Liver (tissue), 3 donors: ENCODE results near the gene SLC7A14.

Experiments used
- CTCF ChIP-seq: fragments of 150-350 bp; IDR thresholded peaks from 2 replicates; pipeline ENCODE4 v1.5.1; 2017; ENCODE audit warnings: improper control_type of control experiment, low read depth, low read length; ENCODE audit not compliant: missing input control
- EGR1 ChIP-seq, 2 donors: IDR thresholded peaks; 2 replicates each; pipeline ENCODE4 v1.6.1; 2016 to 2018; ENCODE audit warnings: antibody characterized with exemption in 2 of 2, low read depth in 2 of 2
- FOXA1 ChIP-seq: IDR thresholded peaks from 2 replicates; pipeline ENCODE4 v1.6.1; 2016; ENCODE audit warnings: antibody characterized with exemption
- GABPA ChIP-seq, 2 donors: IDR thresholded peaks in 1 of 2; conservative IDR thresholded peaks in 1 of 2; 2 replicates each; pipeline ENCODE4 v1.6.1; 2016; ENCODE audit warnings: antibody characterized with exemption in 2 of 2, mild to moderate bottlenecking in 1 of 2, moderate library complexity in 1 of 2
- NR2F2 ChIP-seq: IDR thresholded peaks from 2 replicates; pipeline ENCODE4 v1.6.1; 2016; ENCODE audit warnings: antibody characterized with exemption
- RAD21 ChIP-seq, 2 donors: IDR thresholded peaks; 2 replicates each; pipeline ENCODE4 v1.6.1; 2016; ENCODE audit warnings: antibody characterized with exemption in 2 of 2, mild to moderate bottlenecking in 2 of 2
- REST ChIP-seq: IDR thresholded peaks from 2 replicates; pipeline ENCODE4 v1.6.1; 2016; ENCODE audit warnings: antibody characterized with exemption, mild to moderate bottlenecking
- RXRA ChIP-seq, 2 donors: IDR thresholded peaks; 2 replicates each; pipeline ENCODE4 v1.6.1; 2017 to 2018; ENCODE audit warnings: antibody characterized with exemption in 2 of 2, mild to moderate bottlenecking in 1 of 2
- SP1 ChIP-seq: IDR thresholded peaks from 2 replicates; pipeline ENCODE4 v1.6.1; 2018; ENCODE audit warnings: antibody characterized with exemption, mild to moderate bottlenecking
- TAF1 ChIP-seq: conservative IDR thresholded peaks from 2 replicates; pipeline ENCODE4 v1.6.1; 2016; ENCODE audit warnings: antibody characterized with exemption, mild to moderate bottlenecking
- YY1 ChIP-seq: IDR thresholded peaks from 2 replicates; pipeline ENCODE4 v1.6.1; 2016; ENCODE audit warnings: antibody characterized with exemption, mild to moderate bottlenecking
- ZBTB33 ChIP-seq: IDR thresholded peaks from 2 replicates; pipeline ENCODE4 v1.6.1; 2016; ENCODE audit warnings: antibody characterized with exemption
- donor health status: healthy.
- donor health status: healthy.

- TF ChIP-seq YY1 (no peak), CTCF (no peak), ZBTB33 (no peak), RAD21 (IDR thresholded peaks at IDR 0.05) (no peak), GABPA (IDR thresholded peaks at IDR 0.05 in 1 of 2, conservative IDR thresholded peaks at IDR 0.05 in 1 of 2) (no peak), TAF1 (no peak), EGR1 (IDR thresholded peaks at IDR 0.05; ENCODE audit: low read depth in 2 of 2) (no peak), RXRA (IDR thresholded peaks at IDR 0.05) (no peak), NR2F2 (no peak), SP1 (no peak), REST (no peak), FOXA1 (no peak)
Measured at GRCh38 chr3:170532573-170532972, 53.3 kb downstream of the SLC7A14 start.
